Activated CD4-positive, alpha-beta T cell treated with anti-CD3 and anti-CD28 coated beads for 1 hour (primary cell): ENCODE results near the gene ERBB4.
"Not testable (repeated sequence)": the region's sequence is repeated elsewhere in the genome, so short reads cannot be mapped to it uniquely, and the experiment has no call there.

Experiments used
- DNase-seq: peaks from one replicate; pipeline ENCODE4 v3.0.0-alpha.2; 2020

ERBB4 gene

GRCh38 chr2:212037062-212037461 lies 501.5 kb downstream of the ERBB4 start:
- DNase-seq: no peak

GRCh38 chr2:212034841-212035585 lies 503.6 kb downstream of the ERBB4 start:
- DNase-seq: no peak

- DNase-seq: no peak
These were observed 504.7 kb downstream of the ERBB4 start for GRCh38 chr2:212033888-212034287.

- no peak for DNase-seq
These were observed 505.9 kb downstream of the ERBB4 start for GRCh38 chr2:212032536-212033219.

- no peak for DNase-seq
These were observed 506.6 kb downstream of the ERBB4 start for GRCh38 chr2:212032032-212032431.

GRCh38 chr2:212030709-212031108 lies 507.9 kb downstream of the ERBB4 start:
- no peak for DNase-seq

- no peak for DNase-seq
These were observed 509.7 kb downstream of the ERBB4 start for GRCh38 chr2:212028798-212029394.

- DNase-seq: no peak
These were observed 510.6 kb downstream of the ERBB4 start for GRCh38 chr2:212027681-212028628.

- DNase-seq: no peak
These were observed 514.6 kb downstream of the ERBB4 start for GRCh38 chr2:212024040-212024439.

- DNase-seq: no peak
These were observed 515.6 kb downstream of the ERBB4 start for GRCh38 chr2:212022966-212023365.

GRCh38 chr2:212021947-212022346 lies 516.7 kb downstream of the ERBB4 start:
- no peak for DNase-seq

- DNase-seq: no peak
These were observed 523.0 kb downstream of the ERBB4 start for GRCh38 chr2:212015588-212015987.

GRCh38 chr2:212013626-212014025 lies 525.0 kb downstream of the ERBB4 start:
- no peak for DNase-seq

- DNase-seq: not testable (repeated sequence)
These were observed 528.3 kb downstream of the ERBB4 start for GRCh38 chr2:212010305-212010704.

- DNase-seq: no peak
These were observed 530.6 kb downstream of the ERBB4 start for GRCh38 chr2:212007972-212008371.

- no peak for DNase-seq
These were observed 533.4 kb downstream of the ERBB4 start for GRCh38 chr2:212005085-212005671.

GRCh38 chr2:212001325-212001724 lies 537.3 kb downstream of the ERBB4 start:
- no peak for DNase-seq

- DNase-seq: no peak
These were observed 541.7 kb downstream of the ERBB4 start for GRCh38 chr2:211996857-211997256.

GRCh38 chr2:211994806-211995205 lies 543.8 kb downstream of the ERBB4 start:
- no peak for DNase-seq

- no peak for DNase-seq
These were observed 548.3 kb downstream of the ERBB4 start for GRCh38 chr2:211990335-211990734.

- no peak for DNase-seq
These were observed 552.3 kb downstream of the ERBB4 start for GRCh38 chr2:211986313-211986712.

GRCh38 chr2:211985393-211985792 lies 553.2 kb downstream of the ERBB4 start:
- DNase-seq: no peak

GRCh38 chr2:211982162-211982561 lies 556.4 kb downstream of the ERBB4 start:
- DNase-seq: no peak
